HG03442 (cell line): Measurements from ENCODE around the gene STT3B.
A peak's percentile ranks its signal among the peaks of the same experiment; 100 is the strongest.
"Not testable (repeated sequence)": the region's sequence is repeated elsewhere in the genome, so short reads cannot be mapped to it uniquely, and the experiment has no call there.

Source experiments
- ATAC-seq: cut with Tn5 transposase; IDR thresholded peaks from one replicate; pipeline ENCODE4 v1.9.1; 2021; ENCODE audit warnings: mild to moderate bottlenecking, moderate library complexity; ENCODE audit not compliant: unreplicated experiment

STT3B gene

DNA sequence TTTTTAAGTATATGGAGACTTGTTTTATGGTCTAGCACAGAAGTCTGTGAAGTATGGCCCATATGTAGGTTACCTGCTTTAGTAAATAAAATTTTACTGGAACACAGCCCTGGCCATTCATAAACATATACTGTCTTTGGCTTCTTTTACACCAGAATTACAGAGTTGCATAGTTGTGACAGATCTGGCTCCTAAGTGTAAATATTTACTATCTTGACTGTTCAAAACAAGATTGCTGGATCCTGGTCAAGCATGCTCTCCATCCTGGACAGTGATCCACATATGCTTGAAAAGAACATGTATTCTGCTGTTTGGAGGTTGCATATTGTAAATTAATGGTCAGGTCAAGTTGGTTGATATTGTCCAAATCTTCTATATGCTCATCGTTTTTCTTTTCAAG is 57.9 kb downstream of the STT3B start:
- ATAC-seq, result no peak

GRCh38 chr3:31592764-31593163 is 60.0 kb downstream of the STT3B start:
- ATAC-seq, result no peak

DNA sequence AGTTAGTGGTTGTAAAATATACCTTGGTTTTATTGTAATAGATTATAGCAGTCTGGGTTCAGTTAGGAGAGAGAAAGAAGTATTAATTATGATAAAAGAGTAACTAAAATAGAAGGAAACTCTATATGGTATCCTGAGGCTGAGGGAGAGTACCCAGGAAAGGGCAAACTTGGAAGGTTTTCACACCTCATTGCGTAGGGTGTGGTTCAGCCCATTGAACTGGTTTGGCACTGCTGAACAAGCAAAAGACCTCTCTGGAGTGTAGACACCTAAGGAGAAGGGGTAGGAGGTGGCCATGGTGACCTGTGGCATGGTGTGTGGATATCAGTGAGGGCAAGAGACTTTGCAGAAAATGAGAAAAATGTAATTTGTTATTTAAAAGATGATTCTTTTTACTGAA is 63.5 kb downstream of the STT3B start:
- no peak for ATAC-seq

GRCh38 chr3:31600431-31600830 is 67.7 kb downstream of the STT3B start:
- ATAC-seq, result no peak

- not testable (repeated sequence) for ATAC-seq
Observed at GRCh38 chr3:31605333-31605732, 72.6 kb downstream of the STT3B start.

- ATAC-seq, result no peak
Observed at GRCh38 chr3:31606453-31606852, 73.7 kb downstream of the STT3B start.

- ATAC-seq, result no peak
Observed at GRCh38 chr3:31610700-31611275, 78.1 kb downstream of the STT3B start.

DNA sequence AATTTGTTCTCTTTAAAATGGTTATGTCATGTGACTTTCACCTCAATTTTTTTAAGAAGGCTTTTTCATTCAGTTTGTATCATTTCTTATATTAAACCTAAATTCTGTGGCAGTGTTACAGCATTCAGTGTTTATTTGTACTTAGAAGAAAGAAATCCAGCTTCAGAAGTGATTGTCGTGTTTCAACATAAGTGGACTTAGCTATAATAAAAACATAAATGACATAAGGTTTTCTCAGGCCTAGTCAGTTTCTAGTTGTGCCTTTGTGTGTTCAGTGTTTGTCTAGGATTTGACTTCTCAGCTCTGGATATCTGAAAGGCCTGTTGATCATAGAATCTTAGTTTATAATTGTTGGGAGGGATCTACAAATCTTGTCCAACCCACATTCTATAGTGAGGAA is 80.5 kb downstream of the STT3B start:
- ATAC-seq, result no peak

- no peak for ATAC-seq
Observed at GRCh38 chr3:31613654-31614053, 80.9 kb downstream of the STT3B start.

DNA sequence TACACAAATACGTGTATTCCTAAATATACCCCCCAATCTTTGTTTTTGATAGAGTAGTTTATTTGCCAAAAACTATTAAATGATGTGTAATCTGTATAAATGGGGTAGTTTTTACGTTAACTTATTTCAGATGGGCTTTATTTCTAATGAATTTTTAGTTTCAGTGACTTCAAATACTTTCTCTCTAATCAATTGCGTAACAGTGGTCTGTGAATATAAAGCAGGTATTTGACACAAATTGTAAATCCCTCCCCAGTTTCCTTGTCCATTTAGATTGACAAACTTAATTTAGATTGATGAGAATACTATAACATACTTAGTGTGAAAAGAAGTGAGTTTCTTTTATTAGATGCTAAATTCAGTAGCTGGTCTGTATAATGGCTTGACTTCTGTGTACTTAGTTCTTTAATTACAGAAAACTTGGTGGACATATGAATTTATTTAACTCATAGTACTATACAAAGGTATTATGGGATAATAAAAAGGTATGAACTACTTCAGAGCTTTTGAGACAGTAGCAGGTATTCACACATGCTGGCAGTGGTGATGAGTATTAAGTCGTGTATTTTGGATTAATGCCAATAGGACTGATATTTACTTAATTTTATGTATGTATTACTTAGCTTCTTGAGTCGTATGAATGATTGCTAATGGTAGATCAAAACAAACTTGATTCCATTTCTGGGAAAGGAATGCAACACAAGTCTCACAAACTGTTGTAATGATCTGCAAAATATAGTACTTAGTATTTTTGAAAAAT is 81.6 kb downstream of the STT3B start:
- no peak for ATAC-seq

- ATAC-seq, result no peak
Observed at GRCh38 chr3:31615071-31615875, 82.5 kb downstream of the STT3B start.

DNA sequence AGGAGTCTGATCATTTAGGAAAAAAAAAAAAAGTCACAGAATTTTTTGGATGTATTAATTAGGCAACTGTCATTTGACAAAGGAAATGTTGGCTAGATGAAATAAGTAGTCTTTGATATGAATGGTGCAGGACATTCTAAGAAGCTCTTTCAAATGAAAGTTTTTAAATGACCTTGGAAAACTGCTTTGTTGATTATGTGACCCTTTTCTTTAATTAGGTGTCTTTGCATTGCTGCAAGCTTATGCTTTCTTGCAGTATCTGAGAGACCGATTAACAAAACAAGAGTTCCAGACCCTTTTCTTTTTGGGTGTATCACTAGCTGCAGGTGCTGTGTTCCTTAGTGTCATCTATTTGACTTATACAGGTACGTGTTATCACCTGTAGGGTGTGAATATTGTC is 84.0 kb downstream of the STT3B start:
- no peak for ATAC-seq

- no peak for ATAC-seq
Observed at GRCh38 chr3:31620656-31621055, 87.9 kb downstream of the STT3B start.

DNA sequence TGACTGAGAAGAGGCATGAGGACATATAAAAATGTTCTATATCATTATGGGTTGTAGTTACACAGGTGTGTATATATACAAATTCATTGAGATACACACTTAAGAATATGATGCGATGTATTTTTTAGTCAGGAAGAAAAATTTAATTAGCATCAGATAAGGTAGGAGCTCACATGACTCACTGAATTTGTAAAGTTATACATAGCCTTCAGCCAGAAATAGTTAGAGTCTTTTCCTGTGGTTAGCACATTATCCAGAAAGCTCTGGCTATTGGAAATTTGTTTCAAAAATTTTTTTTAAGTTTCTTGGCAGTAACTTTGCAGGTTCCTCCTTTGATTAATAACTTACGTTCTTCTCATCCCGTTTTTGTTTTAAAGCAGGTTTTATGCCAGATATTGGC is 88.6 kb downstream of the STT3B start:
- ATAC-seq, result no peak

GRCh38 chr3:31622636-31623288 is 90.0 kb downstream of the STT3B start:
- peak; percentile 44 for ATAC-seq

- peak; percentile 44 for ATAC-seq
Observed at GRCh38 chr3:31624083-31624709, 91.5 kb downstream of the STT3B start.

DNA sequence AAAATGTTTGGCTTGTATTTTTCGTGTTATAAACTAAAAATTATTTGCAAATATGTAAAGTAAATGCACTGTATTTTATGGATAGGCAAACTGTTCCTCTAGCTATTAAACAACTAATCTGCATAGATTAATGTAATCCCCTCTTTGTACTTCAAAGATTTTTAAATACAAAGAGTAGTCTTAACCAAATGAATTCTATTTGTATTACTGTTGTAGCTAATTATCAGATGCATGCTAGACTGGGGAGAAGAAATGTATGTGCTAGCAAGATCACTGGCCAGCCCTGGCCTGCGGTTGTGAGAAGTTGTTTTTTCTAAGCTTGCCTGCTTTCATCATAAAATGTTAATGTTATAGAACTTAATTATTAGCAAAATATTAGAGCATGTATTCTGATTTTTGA is 92.6 kb downstream of the STT3B start:
- ATAC-seq, result no peak

DNA sequence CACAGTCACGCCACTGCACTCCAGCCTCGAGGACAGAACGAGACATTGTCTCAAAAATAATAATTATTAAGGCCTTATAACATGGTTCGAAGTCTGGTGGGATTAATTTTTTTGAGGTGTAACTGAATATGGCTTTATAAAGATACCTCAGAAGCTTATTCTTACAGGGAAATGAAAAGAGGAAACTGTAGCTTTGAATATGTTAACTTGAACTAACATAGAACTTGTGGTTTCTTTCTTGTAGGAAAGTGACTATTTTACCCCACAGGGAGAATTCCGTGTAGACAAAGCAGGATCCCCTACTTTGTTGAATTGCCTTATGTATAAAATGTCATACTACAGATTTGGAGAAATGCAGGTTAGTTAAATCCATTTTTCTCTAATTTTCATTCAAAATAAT is 96.3 kb downstream of the STT3B start:
- no peak for ATAC-seq

DNA sequence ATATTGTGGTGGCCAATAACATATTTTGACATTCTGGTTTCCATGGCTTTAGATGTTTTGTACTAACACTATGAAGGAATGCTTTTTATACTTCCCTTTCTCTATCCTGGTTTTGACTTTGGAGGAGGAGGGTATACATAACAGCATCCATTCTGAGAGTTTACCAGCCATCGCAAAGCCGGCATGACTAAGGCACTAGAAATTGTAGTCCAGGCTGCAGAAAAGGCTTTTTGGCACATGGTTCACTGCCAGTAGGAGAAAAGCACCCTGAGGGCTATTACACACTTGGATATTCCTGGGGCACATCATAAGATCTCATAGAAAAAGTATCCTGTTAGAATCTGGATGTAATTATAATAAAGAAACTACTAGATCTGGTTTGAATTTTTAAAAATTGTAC is 101.8 kb downstream of the STT3B start:
- no peak for ATAC-seq

DNA sequence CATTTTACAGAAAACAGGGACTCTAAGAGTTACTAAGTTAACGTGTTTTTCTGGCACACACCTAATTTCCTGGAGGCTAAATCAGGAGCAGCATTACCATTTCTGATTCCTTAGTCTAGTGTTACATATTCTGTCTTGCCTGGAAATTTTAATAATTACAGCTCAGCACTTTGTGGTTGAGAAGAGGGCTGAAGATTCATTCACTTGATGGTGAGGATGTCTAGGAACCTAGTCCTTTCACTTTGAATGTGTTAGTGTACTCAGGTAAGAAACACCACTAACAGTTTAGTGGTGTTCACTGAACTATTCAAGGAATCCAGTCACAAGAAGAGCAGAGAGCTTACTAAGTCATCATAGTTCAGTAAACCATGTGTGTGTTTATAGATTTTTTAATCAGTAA is 102.8 kb downstream of the STT3B start:
- peak; percentile 47 for ATAC-seq

GRCh38 chr3:31636049-31636448 is 103.3 kb downstream of the STT3B start:
- no peak for ATAC-seq
